OCI-LY7 (cell line): Measurements from ENCODE around the gene NAA25.

Source experiments
- EZH2phosphoT487 ChIP-seq: fragments of 200-600 bp; sonication (generic); IDR thresholded peaks from 2 replicates; pipeline ENCODE4 v1.6.1; 2018; ENCODE audit warnings: low read depth, borderline replicate concordance, mild to moderate bottlenecking, mixed run types, antibody characterized with exemption, low read length, moderate library complexity, mixed read lengths
- TF ChIP-seq, protein P1 (sequence below): fragments of 200-600 bp; sonication (generic); conservative IDR thresholded peaks from 2 replicates; pipeline ENCODE4 v1.5.1; 2014; ENCODE audit warnings: mild to moderate bottlenecking, antibody characterized with exemption, low read length, moderate library complexity, mixed read lengths

DNA sequence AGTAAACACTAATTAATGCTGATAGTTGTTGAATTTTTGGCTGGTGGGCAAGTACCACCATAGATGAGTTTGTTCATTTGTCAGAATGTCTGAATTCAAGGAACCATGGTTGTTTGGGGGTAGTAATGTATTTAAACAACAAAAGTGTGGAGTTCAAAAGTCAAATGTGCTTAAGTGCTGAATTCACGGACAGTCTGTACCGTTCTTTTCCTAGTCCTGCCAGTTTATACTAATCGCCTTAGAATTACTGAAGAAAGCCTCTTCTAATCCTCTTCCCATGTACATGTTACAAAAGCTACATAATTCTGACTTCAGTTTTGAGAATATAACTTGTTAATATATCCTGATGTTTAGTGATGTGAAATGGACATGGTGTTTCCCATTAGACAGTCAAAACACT is 2.7 kb downstream of the NAA25 start:
- TF ChIP-seq, protein P1, sequence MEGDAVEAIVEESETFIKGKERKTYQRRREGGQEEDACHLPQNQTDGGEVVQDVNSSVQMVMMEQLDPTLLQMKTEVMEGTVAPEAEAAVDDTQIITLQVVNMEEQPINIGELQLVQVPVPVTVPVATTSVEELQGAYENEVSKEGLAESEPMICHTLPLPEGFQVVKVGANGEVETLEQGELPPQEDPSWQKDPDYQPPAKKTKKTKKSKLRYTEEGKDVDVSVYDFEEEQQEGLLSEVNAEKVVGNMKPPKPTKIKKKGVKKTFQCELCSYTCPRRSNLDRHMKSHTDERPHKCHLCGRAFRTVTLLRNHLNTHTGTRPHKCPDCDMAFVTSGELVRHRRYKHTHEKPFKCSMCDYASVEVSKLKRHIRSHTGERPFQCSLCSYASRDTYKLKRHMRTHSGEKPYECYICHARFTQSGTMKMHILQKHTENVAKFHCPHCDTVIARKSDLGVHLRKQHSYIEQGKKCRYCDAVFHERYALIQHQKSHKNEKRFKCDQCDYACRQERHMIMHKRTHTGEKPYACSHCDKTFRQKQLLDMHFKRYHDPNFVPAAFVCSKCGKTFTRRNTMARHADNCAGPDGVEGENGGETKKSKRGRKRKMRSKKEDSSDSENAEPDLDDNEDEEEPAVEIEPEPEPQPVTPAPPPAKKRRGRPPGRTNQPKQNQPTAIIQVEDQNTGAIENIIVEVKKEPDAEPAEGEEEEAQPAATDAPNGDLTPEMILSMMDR, result no peak
- TF ChIP-seq EZH2phosphoT487, result no peak
